Measurements from ENCODE around the gene FGF14. TPM values are rescaled to one million over a fixed set of nuclear protein-coding genes. Genes with fewer than 3 reads are reported as not detected.

The FGF14 gene
- total and polyA plus RNA-seq, 5 experiments from 2014 or later, result not detected

DNA sequence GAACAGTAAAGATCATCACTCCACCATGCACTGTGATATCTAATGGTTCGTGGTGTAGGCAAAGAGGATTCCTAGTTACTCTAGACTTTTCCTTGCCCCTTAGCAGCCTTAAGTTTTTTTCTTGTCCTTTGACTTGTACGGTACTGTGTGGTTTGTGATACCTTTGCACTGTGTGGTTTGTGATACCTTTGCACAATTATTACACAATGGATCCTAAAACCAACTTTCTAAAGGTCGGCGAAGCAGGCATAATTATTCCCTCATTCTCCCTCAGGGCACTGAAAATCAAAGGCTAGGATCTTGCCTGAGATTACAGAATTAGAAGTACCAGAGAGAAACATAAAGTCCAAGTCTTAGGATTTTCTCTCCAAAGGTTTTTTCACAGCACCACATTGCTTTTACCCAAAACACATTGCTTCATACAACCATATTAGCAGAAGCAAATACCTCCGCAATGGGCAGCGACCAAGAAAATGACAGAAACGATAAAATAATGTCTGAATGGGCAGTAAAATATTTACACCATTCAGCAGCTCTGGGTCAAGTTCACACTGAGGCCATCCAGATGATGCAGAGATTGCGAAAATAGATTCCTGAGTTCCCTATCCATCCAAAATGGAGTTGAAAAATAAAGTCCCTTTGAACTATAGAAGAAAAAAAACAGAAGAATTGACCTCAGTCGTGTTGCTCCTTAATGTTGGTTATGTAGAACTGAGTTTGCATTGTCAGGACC, 106.4 kb downstream of the FGF14 start:
- Mint-ChIP-seq H3K27ac (no peak overlapping the region), H3K9me3 (no peaks in the 10 kb centered on the region), H3K4me1 (no peaks in the 10 kb centered on the region), H3K36me3 (no peaks in the 10 kb centered on the region), H3K4me3 (no peak overlapping the region), H3K27me3 (peaks cover 0 to 9% (median 4%) of the 10 kb centered on the region in 5 donors)
- DNase-seq (no peak), ATAC-seq (no peak)
- POLR2A ChIA-PET, result no interaction called here

DNA sequence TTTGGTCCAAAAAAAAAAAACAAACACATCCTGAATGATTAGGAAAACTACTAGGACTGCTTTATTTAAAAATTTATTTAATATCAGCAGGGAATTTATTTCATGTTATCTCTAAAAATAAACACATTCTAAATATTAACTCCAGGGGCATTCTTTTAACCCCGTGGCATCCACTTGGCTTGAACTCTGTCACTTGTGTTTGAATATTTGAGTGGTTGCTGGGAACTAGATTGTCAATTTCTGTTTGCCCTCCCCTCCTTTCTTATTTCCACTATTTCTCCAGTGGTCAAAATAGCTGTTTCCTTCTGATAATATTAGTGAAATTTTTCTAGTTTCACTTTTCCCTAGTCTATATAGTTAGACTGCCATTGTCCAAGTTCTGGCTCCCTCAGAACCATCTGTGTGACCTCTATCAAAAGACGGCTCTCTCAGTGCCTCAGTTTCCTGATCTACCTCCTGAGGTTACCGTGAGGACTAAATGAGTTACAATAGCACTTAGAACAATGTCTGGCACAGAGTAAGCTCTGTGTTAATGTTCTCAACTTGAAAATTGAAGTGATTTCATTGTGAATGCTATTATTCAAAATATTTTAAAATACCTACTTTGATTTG, 107.3 kb downstream of the FGF14 start:
- ATAC-seq, result no peak
- no peaks in the 10 kb centered on the region for H3K9me3 Mint-ChIP-seq
- no peak overlapping the region for H3K27ac Mint-ChIP-seq
- POLR2A ChIA-PET, result no interaction called here
- H3K4me3 Mint-ChIP-seq, result no peak overlapping the region
- H3K27me3 Mint-ChIP-seq, result peaks cover 0 to 8% (median 5%) of the 10 kb centered on the region in 5 donors
- no peaks in the 10 kb centered on the region for H3K4me1 Mint-ChIP-seq
- DNase-seq, result no peak
- no peaks in the 10 kb centered on the region for H3K36me3 Mint-ChIP-seq

DNA sequence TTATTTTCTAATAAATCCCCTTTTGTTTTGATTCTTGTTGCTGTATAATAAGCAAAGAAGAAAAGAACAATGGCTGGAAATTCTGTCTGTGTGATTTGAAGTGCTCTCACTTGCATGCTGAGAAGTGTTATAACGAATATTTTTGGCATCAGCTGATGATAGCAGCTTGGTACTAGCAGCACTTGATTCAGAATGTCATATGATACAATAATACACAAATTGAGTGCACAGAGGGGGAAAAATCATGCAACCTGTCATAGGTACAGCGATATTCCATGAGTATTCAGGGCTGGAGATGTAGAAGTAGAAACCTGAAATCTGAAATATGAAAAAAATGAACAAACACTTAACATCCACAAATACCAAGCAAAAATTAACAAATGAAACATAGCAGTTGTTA, 108.1 kb downstream of the FGF14 start:
- H3K27ac Mint-ChIP-seq, result no peak overlapping the region
- no peaks in the 10 kb centered on the region for H3K36me3 Mint-ChIP-seq
- H3K4me3 Mint-ChIP-seq, result no peak overlapping the region
- POLR2A ChIA-PET, result no interaction called here
- no peaks in the 10 kb centered on the region for H3K4me1 Mint-ChIP-seq
- DNase-seq (no peak), ATAC-seq (no peak)
- peaks cover 0 to 8% (median 5%) of the 10 kb centered on the region in 5 donors for H3K27me3 Mint-ChIP-seq
- H3K9me3 Mint-ChIP-seq, result no peaks in the 10 kb centered on the region

DNA sequence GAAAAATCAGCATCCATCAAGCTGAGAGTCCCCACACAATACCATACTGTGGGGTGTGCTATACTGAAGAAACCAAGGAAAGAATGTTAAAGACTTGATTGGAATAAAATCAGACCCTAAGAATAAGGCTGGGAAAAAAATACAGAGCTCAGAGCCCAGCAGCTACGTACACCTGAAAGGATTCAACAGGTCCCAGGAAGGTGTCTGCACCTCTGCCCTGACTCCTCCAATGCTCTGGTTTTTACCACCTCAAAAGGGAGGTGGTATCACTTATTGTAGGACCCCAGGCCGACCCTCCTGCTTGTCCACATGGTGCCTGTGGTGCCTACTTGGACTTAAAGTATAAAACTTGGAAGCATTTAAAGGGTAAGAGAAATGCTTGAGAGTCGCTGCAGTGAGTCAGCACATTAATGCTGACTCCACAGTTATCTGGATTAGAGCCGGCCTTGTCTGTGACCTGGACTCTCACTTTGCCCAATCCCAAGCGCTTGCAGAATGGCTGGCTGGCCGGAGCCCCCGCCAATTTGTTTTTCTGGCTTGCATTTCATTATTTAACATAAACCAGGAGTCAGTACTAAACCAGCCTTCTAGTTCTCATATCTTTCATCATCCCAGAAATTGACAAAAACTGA, 110.1 kb downstream of the FGF14 start:
- Mint-ChIP-seq H3K4me1 (no peaks in the 10 kb centered on the region), H3K4me3 (no peak overlapping the region), H3K9me3 (peaks cover 0 to 2% (median 0%) of the 10 kb centered on the region in 9 donors), H3K27ac (no peak overlapping the region), H3K36me3 (no peaks in the 10 kb centered on the region), H3K27me3 (peaks cover 0 to 8% (median 4%) of the 10 kb centered on the region in 5 donors)
- DNase-seq (no peak), ATAC-seq (no peak)
- POLR2A ChIA-PET, result no interaction called here

DNA sequence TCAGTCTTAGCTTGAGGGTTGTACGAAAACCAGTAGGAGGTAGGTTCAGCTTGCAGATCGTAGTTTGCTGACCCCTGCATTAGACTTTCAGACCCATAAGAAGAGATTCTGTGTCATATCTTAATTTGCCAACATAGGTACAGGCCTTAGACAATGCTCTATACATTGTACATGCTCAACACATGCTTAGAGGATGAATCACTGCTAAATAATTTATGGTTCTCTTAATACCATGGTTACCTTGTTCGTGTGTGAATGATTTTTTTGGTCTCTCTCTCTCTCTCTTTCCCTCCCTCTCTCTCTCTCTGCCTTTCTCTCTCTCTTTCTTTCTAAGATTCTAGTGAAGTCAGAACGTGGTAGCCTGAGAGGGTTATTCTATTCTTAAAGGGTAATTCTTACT, 112.2 kb downstream of the FGF14 start:
- no peak overlapping the region for H3K27ac Mint-ChIP-seq
- H3K9me3 Mint-ChIP-seq, result peaks cover 0 to 2% (median 0%) of the 10 kb centered on the region in 9 donors
- no peak overlapping the region for H3K4me3 Mint-ChIP-seq
- H3K4me1 Mint-ChIP-seq, result no peaks in the 10 kb centered on the region
- H3K27me3 Mint-ChIP-seq, result peaks cover 0 to 7% (median 2%) of the 10 kb centered on the region in 5 donors
- no peaks in the 10 kb centered on the region for H3K36me3 Mint-ChIP-seq
- DNase-seq, result no peak
- POLR2A ChIA-PET, result no interaction called here
- ATAC-seq, result no peak

DNA sequence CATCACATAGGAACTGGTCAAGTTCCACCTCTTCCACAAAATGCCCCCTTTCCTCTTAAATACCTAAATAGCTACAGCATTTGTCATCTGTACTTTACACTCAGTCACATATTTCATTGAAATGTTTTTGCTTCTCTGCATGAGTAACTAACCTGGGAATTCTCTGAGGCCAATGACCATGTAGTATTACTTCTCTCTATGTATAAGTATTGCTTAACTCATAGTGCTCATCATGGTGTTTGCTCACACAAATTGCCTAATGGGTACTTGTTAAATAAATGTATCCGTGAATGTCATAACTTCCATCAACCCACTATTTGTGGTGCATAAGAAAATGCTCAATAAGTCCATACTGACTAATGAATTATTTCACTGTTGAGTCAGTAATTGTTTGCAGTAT, 115.5 kb downstream of the FGF14 start:
- DNase-seq (no peak), ATAC-seq (no peak)
- Mint-ChIP-seq H3K27me3 (peaks cover 4 to 17% (median 5%) of the 10 kb centered on the region in 5 donors), H3K4me1 (no peaks in the 10 kb centered on the region), H3K36me3 (no peaks in the 10 kb centered on the region), H3K4me3 (no peak overlapping the region), H3K27ac (no peak overlapping the region), H3K9me3 (peaks cover 0 to 2% (median 0%) of the 10 kb centered on the region in 9 donors)
- POLR2A ChIA-PET, result no interaction called here

DNA sequence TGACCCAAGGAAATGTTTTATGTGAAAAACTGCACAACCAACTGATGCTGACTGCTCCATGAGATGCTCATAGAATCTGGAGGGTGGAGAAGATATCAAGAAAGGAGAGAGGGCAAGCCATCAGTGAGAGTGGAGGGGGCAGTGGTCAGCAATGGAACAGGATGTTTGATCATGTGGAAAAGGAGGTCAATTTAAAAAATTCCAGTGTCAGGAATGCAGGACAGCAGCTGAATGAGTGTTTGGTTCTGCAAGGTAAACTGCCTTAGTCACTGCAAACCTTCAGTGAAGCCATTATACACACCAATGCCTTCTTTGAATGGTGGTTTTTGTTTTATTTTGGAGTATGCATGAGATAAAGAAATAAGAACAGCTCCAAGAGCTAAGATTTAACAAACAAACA, 121.5 kb downstream of the FGF14 start:
- Mint-ChIP-seq H3K27me3 (peaks cover 2 to 40% (median 10%) of the 10 kb centered on the region in 5 donors), H3K27ac (no peak overlapping the region), H3K4me1 (no peaks in the 10 kb centered on the region), H3K4me3 (no peak overlapping the region), H3K36me3 (no peaks in the 10 kb centered on the region), H3K9me3 (no peaks in the 10 kb centered on the region)
- POLR2A ChIA-PET, result no interaction called here
- ATAC-seq (no peak), DNase-seq (no peak)

DNA sequence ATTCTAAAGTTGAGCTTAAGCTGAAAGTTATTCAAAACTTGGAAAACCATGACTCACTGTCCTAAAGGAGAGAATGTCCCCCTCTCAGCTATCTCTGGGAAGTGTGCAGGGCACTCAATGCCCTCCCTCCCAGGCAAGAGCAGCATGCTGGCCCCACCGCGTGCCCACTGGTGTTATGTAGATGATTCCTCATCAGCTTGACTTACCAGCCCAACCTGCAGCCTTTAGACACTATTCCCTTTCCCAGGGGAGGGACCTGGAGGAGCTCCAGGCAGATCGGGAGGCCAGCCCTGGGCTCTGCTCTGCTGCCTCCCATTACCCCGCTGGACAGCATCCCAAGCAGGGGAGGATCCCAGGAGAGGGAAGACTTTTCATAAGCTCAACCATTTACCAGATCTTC, 124.6 kb downstream of the FGF14 start:
- Mint-ChIP-seq H3K27ac (no peak overlapping the region), H3K4me3 (no peak overlapping the region), H3K9me3 (no peaks in the 10 kb centered on the region), H3K27me3 (peaks cover 2 to 41% (median 8%) of the 10 kb centered on the region in 5 donors), H3K36me3 (no peaks in the 10 kb centered on the region), H3K4me1 (no peaks in the 10 kb centered on the region)
- no peak for DNase-seq
- ATAC-seq, result no peak
- POLR2A ChIA-PET, result no interaction called here

DNA sequence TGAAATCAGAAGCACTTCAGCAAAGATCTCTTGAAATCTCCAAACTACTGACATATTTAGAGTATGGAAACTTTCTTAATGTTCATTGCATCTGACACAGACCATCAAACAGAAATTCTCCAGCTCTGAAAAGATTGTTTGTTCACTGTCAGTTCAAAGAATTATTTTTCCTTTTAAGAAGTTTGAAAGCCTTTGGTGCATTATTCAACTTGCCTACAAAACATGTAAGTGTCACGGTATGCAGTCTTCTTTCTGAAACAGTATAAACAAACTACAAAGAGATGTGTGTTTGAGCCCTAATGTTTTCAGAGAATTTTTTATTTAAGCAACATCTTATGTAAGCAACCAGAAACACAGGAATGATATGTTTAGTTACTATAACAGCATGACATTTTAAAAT, 125.4 kb downstream of the FGF14 start:
- Mint-ChIP-seq H3K4me1 (no peaks in the 10 kb centered on the region), H3K9me3 (no peaks in the 10 kb centered on the region), H3K27me3 (peaks cover 3 to 41% (median 7%) of the 10 kb centered on the region in 5 donors), H3K27ac (no peak overlapping the region), H3K4me3 (no peak overlapping the region), H3K36me3 (no peaks in the 10 kb centered on the region)
- ATAC-seq, result no peak
- no peak for DNase-seq
- POLR2A ChIA-PET, result no interaction called here

DNA sequence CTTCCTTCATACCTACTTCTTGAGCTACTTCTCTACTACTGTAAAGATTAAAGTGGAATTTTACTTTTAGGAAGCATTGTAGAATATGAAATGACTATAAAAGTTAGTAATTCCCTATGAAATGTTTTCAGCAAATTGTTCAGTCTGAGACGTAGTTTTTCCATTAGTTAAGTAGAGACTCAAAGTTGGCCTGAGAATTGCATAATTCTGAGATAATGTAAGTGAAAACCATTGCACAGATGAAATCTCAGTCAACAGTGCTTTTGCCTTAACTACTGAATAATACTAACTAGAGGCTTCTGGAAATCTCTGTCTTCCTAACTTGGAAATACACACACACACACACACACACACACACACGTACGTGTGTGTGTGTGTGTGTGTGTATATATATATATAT, 125.9 kb downstream of the FGF14 start:
- Mint-ChIP-seq H3K27me3 (peaks cover 3 to 39% (median 5%) of the 10 kb centered on the region in 5 donors), H3K4me1 (no peaks in the 10 kb centered on the region), H3K9me3 (no peaks in the 10 kb centered on the region), H3K36me3 (no peaks in the 10 kb centered on the region), H3K4me3 (no peak overlapping the region), H3K27ac (no peak overlapping the region)
- no peak for ATAC-seq
- POLR2A ChIA-PET, result no interaction called here
- no peak for DNase-seq

DNA sequence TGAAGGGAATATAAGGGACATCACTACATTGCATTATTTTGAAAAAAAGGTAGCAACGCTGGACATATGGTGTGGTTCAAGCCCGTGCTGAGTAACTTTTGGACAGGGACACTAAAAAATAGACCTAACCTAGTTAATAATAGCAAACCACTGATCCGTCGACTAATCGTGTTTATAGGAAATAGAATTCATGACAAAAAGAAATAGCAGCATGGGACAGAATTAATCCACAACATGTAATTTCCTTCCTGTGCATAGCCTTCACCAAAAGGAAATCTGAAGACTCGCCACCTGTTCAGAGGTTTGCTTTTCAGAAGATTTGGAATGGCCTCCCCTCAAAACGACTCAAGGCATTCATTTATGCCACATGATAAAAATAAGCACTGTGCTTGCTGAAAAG, 128.7 kb downstream of the FGF14 start:
- POLR2A ChIA-PET, result no interaction called here
- no peaks in the 10 kb centered on the region for H3K4me1 Mint-ChIP-seq
- no peaks in the 10 kb centered on the region for H3K9me3 Mint-ChIP-seq
- ATAC-seq, result no peak
- no peaks in the 10 kb centered on the region for H3K36me3 Mint-ChIP-seq
- peaks cover 3 to 24% (median 5%) of the 10 kb centered on the region in 5 donors for H3K27me3 Mint-ChIP-seq
- no peak overlapping the region for H3K27ac Mint-ChIP-seq
- DNase-seq, result no peak
- no peak overlapping the region for H3K4me3 Mint-ChIP-seq

DNA sequence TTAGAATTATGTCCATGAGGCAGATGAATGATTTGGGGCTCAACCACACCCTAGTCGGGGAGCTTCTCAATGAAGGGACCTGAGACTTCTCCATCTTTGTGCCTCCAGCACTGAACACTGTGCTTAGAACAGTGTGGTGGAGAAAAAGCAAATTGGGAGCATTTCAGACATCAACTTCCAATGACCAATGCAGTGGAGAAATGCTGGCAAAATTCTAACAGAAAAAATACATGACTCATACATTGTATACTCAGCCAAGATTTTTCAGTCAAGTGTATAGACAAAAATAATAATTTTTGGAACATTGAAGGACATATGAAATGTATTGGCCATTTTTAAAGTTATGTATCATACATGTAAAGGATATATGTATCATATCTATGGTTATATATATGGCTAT, 134.7 kb downstream of the FGF14 start:
- no peak overlapping the region for H3K27ac Mint-ChIP-seq
- peaks cover 3 to 23% (median 8%) of the 10 kb centered on the region in 5 donors for H3K27me3 Mint-ChIP-seq
- H3K9me3 Mint-ChIP-seq, result peaks cover 0 to 4% (median 0%) of the 10 kb centered on the region in 9 donors
- H3K4me3 Mint-ChIP-seq, result no peak overlapping the region
- DNase-seq (no peak), ATAC-seq (no peak)
- no peaks in the 10 kb centered on the region for H3K4me1 Mint-ChIP-seq
- H3K36me3 Mint-ChIP-seq, result no peaks in the 10 kb centered on the region
- POLR2A ChIA-PET, result no interaction called here

DNA sequence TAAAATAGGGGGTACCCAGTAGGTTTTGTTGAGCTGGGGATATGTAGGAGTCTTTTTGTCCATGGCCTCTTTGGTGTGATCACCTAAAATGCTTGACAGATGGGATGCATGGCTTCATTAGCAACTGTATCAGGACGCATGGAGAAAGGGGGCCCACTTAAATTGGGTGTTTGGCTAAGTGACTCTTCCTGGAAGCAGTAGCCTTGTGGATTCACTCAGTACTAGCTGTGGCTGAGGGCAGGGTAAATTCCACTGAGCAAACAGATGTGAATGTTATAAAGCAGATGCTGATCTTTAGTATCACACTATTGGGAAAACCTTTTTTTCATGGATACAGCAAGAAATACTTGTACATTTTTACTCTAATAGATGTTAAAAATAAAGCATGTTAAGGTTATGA, 140.0 kb downstream of the FGF14 start:
- no peaks in the 10 kb centered on the region for H3K4me1 Mint-ChIP-seq
- H3K36me3 Mint-ChIP-seq, result no peaks in the 10 kb centered on the region
- POLR2A ChIA-PET, result no interaction called here
- H3K27ac Mint-ChIP-seq, result no peak overlapping the region
- no peak for ATAC-seq
- DNase-seq, result no peak
- peaks cover 4 to 20% (median 8%) of the 10 kb centered on the region in 5 donors for H3K27me3 Mint-ChIP-seq
- H3K9me3 Mint-ChIP-seq, result peaks cover 0 to 10% (median 4%) of the 10 kb centered on the region in 9 donors
- no peak overlapping the region for H3K4me3 Mint-ChIP-seq
